Mesenchymal stem cell (in vitro differentiated cells and primary cell): ENCODE results near the gene ABCA10.
"Not testable (repeated sequence)": the region's sequence is repeated elsewhere in the genome, so short reads cannot be mapped to it uniquely, and the experiment has no call there.

ENCODE experiments used
- DNase-seq: peaks from one replicate; pipeline ENCODE4 v3.0.0-alpha.2; 2013
- H2AFZ ChIP-seq: one replicate; pipeline ENCODE4 v1.6.1; 2013; ENCODE audit warnings: low read depth, mild to moderate bottlenecking, control low read depth, inconsistent platforms, low read length, moderate library complexity
- H2AK5ac ChIP-seq: 2 replicates; pipeline ENCODE4 v1.6.1; 2013; ENCODE audit warnings: low read length, moderate library complexity, mild to moderate bottlenecking, inconsistent platforms; ENCODE audit not compliant: severe bottlenecking
- H2BK120ac ChIP-seq: one replicate; pipeline ENCODE4 v1.6.1; 2013; ENCODE audit warnings: low read depth, mild to moderate bottlenecking, inconsistent platforms, low read length, moderate library complexity
- H2BK12ac ChIP-seq, 2 experiments: one replicate each; pipeline ENCODE4 v1.6.1; 2013; ENCODE audit warnings: inconsistent platforms in 2 of 2, low read length in 2 of 2, mild to moderate bottlenecking in 2 of 2, moderate library complexity in 2 of 2, control low read depth in 1 of 2
- H2BK15ac ChIP-seq: one replicate; pipeline ENCODE4 v1.6.1; 2013; ENCODE audit warnings: mild to moderate bottlenecking, low read depth, inconsistent platforms; ENCODE audit not compliant: poor library complexity, severe bottlenecking
- H2BK5ac ChIP-seq: 2 replicates; pipeline ENCODE4 v1.6.1; 2013; ENCODE audit warnings: low read depth, mild to moderate bottlenecking, low read length, control low read depth, inconsistent platforms; ENCODE audit not compliant: poor library complexity, severe bottlenecking
- H3K14ac ChIP-seq, 2 experiments: one replicate each; pipeline ENCODE4 v1.6.1; 2013; ENCODE audit warnings: inconsistent platforms in 2 of 2, low read length in 2 of 2, control low read depth in 1 of 2, mild to moderate bottlenecking in 1 of 2, moderate library complexity in 1 of 2
- H3K18ac ChIP-seq, 2 experiments: one replicate each; pipeline ENCODE4 v1.6.1; 2013; ENCODE audit warnings: inconsistent platforms in 2 of 2, low read length in 2 of 2, control low read depth in 1 of 2, low read depth in 1 of 2, mild to moderate bottlenecking in 1 of 2
- H3K23ac ChIP-seq, 2 experiments: one replicate each; pipeline ENCODE4 v1.6.1; 2013; ENCODE audit warnings: inconsistent platforms in 2 of 2, low read length in 2 of 2, mild to moderate bottlenecking in 2 of 2, moderate library complexity in 2 of 2, control low read depth in 1 of 2
- H3K27ac ChIP-seq: 2 replicates; pipeline ENCODE4 v1.5.1; 2013; ENCODE audit warnings: mild to moderate bottlenecking, moderate library complexity, low read length, control low read depth, inconsistent platforms; ENCODE audit not compliant: poor library complexity, severe bottlenecking
- H3K27me3 ChIP-seq, 2 experiments: 2 replicates each; pipeline versions ENCODE4 v1.6.1 to v1.7.0; 2013; ENCODE audit warnings: low read length in 2 of 2, mild to moderate bottlenecking in 2 of 2, moderate library complexity in 2 of 2, control low read depth in 1 of 2, inconsistent platforms in 1 of 2; ENCODE audit not compliant: control insufficient read depth in 1 of 2, insufficient read depth in 1 of 2
- H3K36me3 ChIP-seq, 2 experiments: 2 replicates each; pipeline versions ENCODE4 v1.6.1 to v1.7.0; 2013; ENCODE audit warnings: low read length in 2 of 2, control low read depth in 1 of 2, inconsistent platforms in 1 of 2, low read depth in 1 of 2, mild to moderate bottlenecking in 1 of 2; ENCODE audit not compliant: insufficient read depth in 2 of 2, control insufficient read depth in 1 of 2
- H3K4ac ChIP-seq, 2 experiments: one replicate each; pipeline ENCODE4 v1.6.1; 2013; ENCODE audit warnings: inconsistent platforms in 2 of 2, low read length in 2 of 2, mild to moderate bottlenecking in 2 of 2, moderate library complexity in 2 of 2, control low read depth in 1 of 2, low read depth in 1 of 2
- H3K4me1 ChIP-seq: 2 replicates; pipeline ENCODE4 v1.6.1; 2013; ENCODE audit warnings: low read depth, low read length, control low read depth; ENCODE audit not compliant: control insufficient read depth, insufficient read depth
- H3K4me2 ChIP-seq: 2 replicates; pipeline ENCODE4 v1.6.1; 2013; ENCODE audit warnings: low read length, mild to moderate bottlenecking, inconsistent platforms; ENCODE audit not compliant: poor library complexity, severe bottlenecking
- H3K4me3 ChIP-seq, 2 experiments: 2 replicates each; pipeline versions ENCODE4 v1.5.1 to v1.7.0; 2013; ENCODE audit warnings: low read length in 2 of 2, mild to moderate bottlenecking in 2 of 2, control low read depth in 1 of 2, low read depth in 1 of 2; ENCODE audit not compliant: insufficient read depth in 1 of 2
- H3K79me1 ChIP-seq: replicated peaks from 2 replicates; pipeline ENCODE4 v1.6.1; 2013; ENCODE audit warnings: mild to moderate bottlenecking, control low read depth, low read length, inconsistent platforms; ENCODE audit not compliant: poor library complexity, severe bottlenecking
- H3K9ac ChIP-seq: 2 replicates; pipeline ENCODE4 v1.7.0; 2013; ENCODE audit warnings: mild to moderate bottlenecking, low read length, moderate library complexity
- H3K9me3 ChIP-seq: 2 replicates; pipeline ENCODE4 v1.7.0; 2013; ENCODE audit warnings: mild to moderate bottlenecking, low read length; ENCODE audit not compliant: control insufficient read depth
- H4K8ac ChIP-seq: one replicate; pipeline ENCODE4 v1.6.1; 2013; ENCODE audit warnings: inconsistent platforms, mild to moderate bottlenecking, low read length, moderate library complexity
- H4K91ac ChIP-seq: one replicate; pipeline ENCODE4 v1.6.1; 2013; ENCODE audit warnings: mild to moderate bottlenecking, low read length, inconsistent platforms
- whole genome bisulfite sequencing: methylation state at CpG from one replicate; pipeline ENCODE4 v1.1.7; 2013; ENCODE audit warnings: mixed read lengths; 5-methylcytosine and 5-hydroxymethylcytosine counted together

The ABCA10 gene

DNA sequence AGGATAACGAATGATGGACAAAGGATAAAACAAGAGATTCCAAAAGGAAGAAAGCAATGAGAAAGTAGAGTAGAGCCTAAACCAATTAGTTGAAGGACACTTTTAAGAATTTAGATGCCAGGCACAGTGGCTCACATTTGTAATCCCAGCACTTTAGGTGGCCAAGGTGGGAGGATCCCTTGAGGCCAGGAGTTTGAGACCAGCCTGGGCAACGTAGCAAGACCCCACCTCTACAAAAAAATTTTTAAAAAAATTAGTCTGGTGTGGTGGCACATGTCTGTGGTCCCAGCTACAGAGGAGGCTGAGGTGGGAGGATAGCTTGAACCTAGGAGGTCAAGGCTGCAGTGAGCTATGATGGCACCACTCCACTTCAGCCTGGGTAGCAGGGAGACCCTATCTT, 20.0 kb downstream of the ABCA10 start:
- Histone ChIP-seq H3K4me1 (no peaks in the 10 kb centered on the region), H3K4me2 (no peak overlapping the region), H4K91ac (no peak overlapping the region), H3K4ac (no peak overlapping the region), H3K27me3 (no peaks in the 10 kb centered on the region), H3K18ac (no peak overlapping the region), H3K4me3 (no peak overlapping the region), H3K9ac (no peak overlapping the region), H4K8ac (no peak overlapping the region), H3K27ac (no peak overlapping the region), H3K9me3 (peaks cover 10% of the 10 kb centered on the region), H3K14ac (no peak overlapping the region), H2BK5ac (no peak overlapping the region), H3K23ac (no peak overlapping the region), H3K36me3 (peaks cover 5 to 7% of the 10 kb centered on the region in 2 experiments), H2BK12ac (no peak overlapping the region), H2BK120ac (no peak overlapping the region), H2AFZ (no peak overlapping the region), H2AK5ac (no peak overlapping the region), H3K79me1 (no peaks in the 10 kb centered on the region), H2BK15ac (no peak overlapping the region)
- 94% methylated on average over 1 of the region's 2 CpGs for WGBS
- DNase-seq: no peak

DNA sequence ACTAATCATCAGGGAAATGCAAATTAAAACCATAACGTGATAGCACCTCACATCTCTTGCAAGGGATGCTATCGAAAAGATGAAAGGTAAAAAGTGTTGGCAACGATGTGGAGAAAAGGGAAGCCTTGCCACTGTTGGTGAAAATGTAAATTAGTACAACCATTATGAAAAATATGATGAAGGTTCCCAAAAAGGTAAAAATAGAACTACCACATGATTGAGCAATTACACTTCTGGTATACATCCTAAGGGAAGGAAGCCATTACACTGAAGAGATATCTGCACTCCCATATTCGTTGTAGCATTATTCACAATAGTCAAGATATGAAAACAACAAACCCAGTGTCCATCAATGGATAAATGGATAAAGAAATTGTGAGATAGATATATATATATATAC, 21.5 kb downstream of the ABCA10 start:
- H3K79me1 ChIP-seq: no peaks in the 10 kb centered on the region
- no peaks in the 10 kb centered on the region for H3K27me3 ChIP-seq
- H3K23ac ChIP-seq: no peak overlapping the region
- no peak overlapping the region for H3K4me3 ChIP-seq
- H2AFZ ChIP-seq: no peak overlapping the region
- DNase-seq: no peak
- no peaks in the 10 kb centered on the region for H3K36me3 ChIP-seq
- no peak overlapping the region for H3K14ac ChIP-seq
- H3K27ac ChIP-seq: no peak overlapping the region
- 100% methylated on average over 2 of the region's 4 CpGs for WGBS
- H2AK5ac ChIP-seq: no peak overlapping the region
- H3K18ac ChIP-seq: no peak overlapping the region
- H2BK15ac ChIP-seq: no peak overlapping the region
- H4K8ac ChIP-seq: no peak overlapping the region
- peaks cover under 1% of the 10 kb centered on the region for H3K9me3 ChIP-seq
- no peak overlapping the region for H4K91ac ChIP-seq
- H2BK12ac ChIP-seq: no peak overlapping the region
- H3K9ac ChIP-seq: no peak overlapping the region
- H2BK5ac ChIP-seq: no peak overlapping the region
- H3K4me1 ChIP-seq: no peaks in the 10 kb centered on the region
- no peak overlapping the region for H2BK120ac ChIP-seq
- H3K4me2 ChIP-seq: no peak overlapping the region
- H3K4ac ChIP-seq: no peak overlapping the region

DNA sequence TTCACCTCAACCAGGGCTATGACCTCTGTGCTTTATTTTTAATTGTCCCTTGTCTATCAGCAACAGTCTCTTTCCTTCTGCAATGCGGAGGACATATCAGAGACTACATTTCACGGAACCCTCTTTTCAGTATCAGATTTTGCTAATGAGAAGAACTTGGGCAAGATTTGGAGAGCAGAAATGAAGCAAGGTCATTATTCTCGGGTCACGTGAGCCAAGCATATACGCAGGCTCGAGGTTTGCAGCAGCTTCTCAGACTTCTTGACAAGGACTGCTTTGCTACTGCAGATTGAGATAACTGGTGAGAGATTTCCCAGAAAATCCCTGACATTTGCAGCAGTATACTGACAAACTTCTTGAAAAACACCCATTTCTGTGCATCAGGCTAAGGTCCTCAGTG, 30.4 kb downstream of the ABCA10 start:
- Histone ChIP-seq H2AK5ac (no peak overlapping the region), H3K9me3 (no peaks in the 10 kb centered on the region), H3K79me1 (no peaks in the 10 kb centered on the region), H4K8ac (no peak overlapping the region), H3K9ac (no peak overlapping the region), H2AFZ (no peak overlapping the region), H3K18ac (no peak overlapping the region), H4K91ac (no peak overlapping the region), H3K14ac (no peak overlapping the region), H3K23ac (no peak overlapping the region), H3K36me3 (no peaks in the 10 kb centered on the region), H3K27ac (no peak overlapping the region), H3K4me1 (no peaks in the 10 kb centered on the region), H3K4me3 (no peak overlapping the region), H3K4me2 (no peak overlapping the region), H3K27me3 (no peaks in the 10 kb centered on the region), H2BK15ac (no peak overlapping the region), H2BK5ac (no peak overlapping the region), H3K4ac (no peak overlapping the region), H2BK120ac (no peak overlapping the region), H2BK12ac (no peak overlapping the region)
- DNase-seq: no peak
- WGBS: 96% methylated on average over 5 of the region's 6 CpGs

DNA sequence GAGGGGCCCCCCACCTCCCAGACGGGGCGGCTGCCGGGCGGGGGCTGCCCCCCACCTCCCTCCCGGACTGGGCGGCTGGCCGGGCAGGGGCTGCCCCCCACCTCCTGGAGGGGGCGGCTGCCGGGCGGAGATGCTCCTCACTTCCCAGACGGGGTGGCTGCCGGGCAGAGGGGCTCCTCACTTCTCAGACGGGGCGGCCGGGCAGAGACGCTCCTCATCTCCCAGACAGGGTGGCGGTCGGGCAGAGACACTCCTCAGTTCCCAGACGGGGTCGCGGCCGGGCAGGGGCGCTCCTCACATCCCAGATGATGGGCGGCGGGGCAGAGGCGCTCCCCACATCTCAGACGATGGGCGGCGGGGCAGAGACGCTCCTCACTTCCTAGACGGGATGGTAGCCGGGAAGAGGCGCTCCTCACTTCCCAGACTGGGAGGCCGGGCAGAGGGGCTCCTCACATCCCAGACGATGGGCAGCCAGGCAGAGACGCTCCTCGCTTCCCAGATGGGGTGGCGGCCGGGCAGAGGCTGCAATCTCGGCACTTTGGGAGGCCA, 32.4 kb downstream of the ABCA10 start:
- not testable (repeated sequence) for H2BK12ac ChIP-seq, DNase-seq, H3K18ac ChIP-seq, H2BK5ac ChIP-seq, H3K4me2 ChIP-seq, H4K8ac ChIP-seq, H3K27ac ChIP-seq, H3K4me1 ChIP-seq, H3K9me3 ChIP-seq, H2AFZ ChIP-seq, H3K14ac ChIP-seq, H3K27me3 ChIP-seq, H4K91ac ChIP-seq, H3K23ac ChIP-seq, H2BK120ac ChIP-seq, H3K9ac ChIP-seq, H2AK5ac ChIP-seq, H3K79me1 ChIP-seq, H2BK15ac ChIP-seq, H3K4ac ChIP-seq, H3K4me3 ChIP-seq
- 97% methylated on average over 38 of the region's 40 CpGs for WGBS
- peaks cover 0 to 14% of the 10 kb centered on the region in 2 experiments for H3K36me3 ChIP-seq
